ENCODE measurements around the gene EIF3D. TPM values are rescaled to one million over a fixed set of nuclear protein-coding genes. Genes with fewer than 3 reads are reported as not detected.

Gene EIF3D
- total and polyA plus RNA-seq, 2 of the 13 experiments (the other 11 are each of a cell fraction or from before 2014, with no cell fraction given), result 118 to 274 TPM

DNA sequence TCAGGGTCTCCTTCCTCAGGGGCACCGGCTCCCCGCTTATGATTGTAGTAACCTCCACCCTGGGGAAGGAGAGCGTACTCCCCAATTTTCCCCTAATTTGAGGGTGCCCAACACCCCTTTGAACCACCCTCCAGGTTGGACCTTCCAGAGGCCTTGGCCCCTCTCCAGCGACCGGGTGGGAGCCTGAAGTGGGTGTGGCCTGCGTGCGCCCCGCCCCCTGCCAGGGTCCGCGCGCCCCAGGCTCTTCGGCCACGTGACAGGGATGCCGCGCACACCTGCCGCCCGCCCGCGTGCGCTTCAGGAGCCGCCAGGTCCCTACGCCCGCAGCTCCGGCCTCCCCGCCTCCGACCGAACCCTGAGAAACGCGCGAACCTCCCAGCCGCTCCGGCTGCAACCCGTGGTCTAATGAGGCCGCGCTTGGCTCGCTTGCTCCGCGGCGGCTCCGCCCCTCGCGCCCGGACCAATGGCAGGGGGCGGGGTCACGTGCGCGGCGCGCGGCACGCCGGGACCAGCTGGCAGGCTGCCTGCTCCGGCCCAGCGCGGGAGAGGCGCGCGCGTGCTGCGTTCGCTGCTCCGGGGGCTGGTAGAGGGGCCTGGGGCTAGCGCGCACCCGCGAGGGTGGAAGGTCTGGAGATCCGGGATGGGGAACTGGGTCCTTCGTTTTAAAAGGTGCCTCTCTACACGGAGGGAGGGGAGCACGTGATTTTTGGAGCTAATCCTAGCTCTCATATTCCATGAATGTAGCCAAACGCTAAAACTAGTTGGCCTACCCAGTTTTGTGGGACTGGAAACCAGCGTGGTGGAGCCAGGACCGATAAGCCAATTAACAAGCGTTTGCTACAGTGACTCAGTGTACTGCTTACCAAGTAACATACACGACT, 22.1 kb downstream of the EIF3D start, which contains the start of gene FOXRED2 (continued):
- TF ChIP-seq, protein P1, sequence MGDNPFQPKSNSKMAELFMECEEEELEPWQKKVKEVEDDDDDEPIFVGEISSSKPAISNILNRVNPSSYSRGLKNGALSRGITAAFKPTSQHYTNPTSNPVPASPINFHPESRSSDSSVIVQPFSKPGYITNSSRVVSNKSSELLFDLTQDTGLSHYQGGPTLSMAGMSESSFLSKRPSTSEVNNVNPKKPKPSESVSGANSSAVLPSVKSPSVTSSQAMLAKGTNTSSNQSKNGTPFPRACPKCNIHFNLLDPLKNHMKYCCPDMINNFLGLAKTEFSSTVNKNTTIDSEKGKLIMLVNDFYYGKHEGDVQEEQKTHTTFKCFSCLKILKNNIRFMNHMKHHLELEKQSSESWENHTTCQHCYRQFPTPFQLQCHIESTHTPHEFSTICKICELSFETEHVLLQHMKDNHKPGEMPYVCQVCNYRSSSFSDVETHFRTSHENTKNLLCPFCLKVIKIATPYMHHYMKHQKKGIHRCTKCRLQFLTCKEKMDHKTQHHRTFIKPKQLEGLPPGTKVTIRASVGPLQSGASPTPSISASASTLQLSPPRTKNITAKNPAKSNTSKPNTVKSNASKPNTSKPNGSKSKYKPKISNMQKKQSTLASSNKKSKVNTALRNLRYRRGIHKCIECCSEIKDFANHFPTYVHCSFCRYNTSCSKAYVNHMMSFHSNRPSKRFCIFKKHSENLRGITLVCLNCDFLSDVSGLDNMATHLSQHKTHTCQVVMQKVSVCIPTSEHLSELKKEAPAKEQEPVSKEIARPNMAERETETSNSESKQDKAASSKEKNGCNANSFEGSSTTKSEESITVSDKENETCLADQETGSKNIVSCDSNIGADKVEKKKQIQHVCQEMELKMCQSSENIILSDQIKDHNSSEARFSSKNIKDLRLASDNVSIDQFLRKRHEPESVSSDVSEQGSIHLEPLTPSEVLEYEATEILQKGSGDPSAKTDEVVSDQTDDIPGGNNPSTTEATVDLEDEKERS (CRISPR knock-in tag; IDR thresholded peaks at IDR 0.05), result peak; percentile 81; the same call in 1 of the 2 replicates
- TF ChIP-seq ZNF160 (CRISPR knock-in tag; IDR thresholded peaks at IDR 0.05), result peak; percentile 88; the same call in 1 of the 2 replicates
- peak; percentile 86 for TF ChIP-seq ARHGAP35 (CRISPR knock-in tag; IDR thresholded peaks at IDR 0.05; ENCODE audit: borderline replicate concordance)
- TF ChIP-seq HOXA3 (CRISPR knock-in tag; IDR thresholded peaks at IDR 0.05), result peak; percentile 90
- peak; percentile 64; the same call in 1 of the 2 replicates for TF ChIP-seq ZBTB20 (CRISPR knock-in tag; IDR thresholded peaks at IDR 0.05; ENCODE audit: borderline replicate concordance, low read depth)
- TF ChIP-seq ADNP (CRISPR knock-in tag; IDR thresholded peaks at IDR 0.05), result no peak; the same call in 1 of the 2 replicates
- TF ChIP-seq ZBTB43 (CRISPR knock-in tag; conservative IDR thresholded peaks at IDR 0.05), result peak; percentile 95
- no peak for TF ChIP-seq CENPBD1 (CRISPR knock-in tag; IDR thresholded peaks at IDR 0.05; ENCODE audit: borderline replicate concordance, low read depth)
- TF ChIP-seq ZBTB2 (CRISPR knock-in tag; IDR thresholded peaks at IDR 0.05; ENCODE audit: low read depth), result peak; percentile 92; the same call in 1 of the 2 replicates
- TF ChIP-seq PBX3 (CRISPR knock-in tag; IDR thresholded peaks at IDR 0.05; ENCODE audit: borderline replicate concordance), result no peak; the same call in 1 of the 2 replicates
- TF ChIP-seq NFIC (IDR thresholded peaks at IDR 0.05; ENCODE audit: low read length), result peak; percentile 46; the same call in 1 of the 2 replicates
- no peak for TF ChIP-seq SIN3A (IDR thresholded peaks at IDR 0.05; ENCODE audit: borderline replicate concordance, low read depth, low read length)
- TF ChIP-seq ZNF766 (CRISPR knock-in tag; IDR thresholded peaks at IDR 0.05; ENCODE audit: borderline replicate concordance), result peak; percentile 97
- TF ChIP-seq NR3C1 (CRISPR knock-in tag; IDR thresholded peaks at IDR 0.05), result no peak
- no peak for TF ChIP-seq RELA (CRISPR knock-in tag; IDR thresholded peaks at IDR 0.05)
- no peak for TF ChIP-seq SETDB1 (CRISPR knock-in tag; IDR thresholded peaks at IDR 0.05; ENCODE audit: borderline replicate concordance)
- no peak for TF ChIP-seq ZNF350 (CRISPR knock-in tag; IDR thresholded peaks at IDR 0.05; ENCODE audit: borderline replicate concordance, low read depth)
- no peak for TF ChIP-seq NFRKB (IDR thresholded peaks at IDR 0.05)
- TF ChIP-seq RFXANK (CRISPR knock-in tag; IDR thresholded peaks at IDR 0.05), result no peak
- no peak for TF ChIP-seq ATRX (CRISPR knock-in tag; IDR thresholded peaks at IDR 0.05; ENCODE audit: borderline replicate concordance)
